IMR-90 (cell line): ENCODE measurements around the gene AP3S1. TPM values are rescaled to one million over a fixed set of nuclear protein-coding genes. Genes with fewer than 3 reads are reported as not detected.

ENCODE experiments used
- ATAC-seq: fragments of 200-7000 bp; cut with Tn5 transposase; 2 replicates; pipeline ENCODE4 v1.9.1; 2020; ENCODE audit warnings: low read depth, mild to moderate bottlenecking, moderate library complexity
- BruUV-seq: library from RNA; stranded (reverse); fragments of 400-500 nt; replicated peaks from 2 replicates; lab custom pipeline; 2021; lab: Mats Ljungman, UMichigan
- CTCF ChIA-PET: fragments of 300-600 bp; formaldehyde crosslinking; extraction: SDS; loops from one replicate; lab custom pipeline; 2021; ENCODE audit warnings: antibody characterized with exemption; lab: Yijun Ruan, JAX
- POLR2A ChIA-PET: fragments of 300-600 bp; sonication (Branson Sonifier 250); formaldehyde crosslinking; loops from one replicate; lab custom pipeline; 2022; ENCODE audit warnings: antibody characterized with exemption; ENCODE audit not compliant: unreplicated experiment; lab: Charles Lee
- DNase-seq: peaks from one replicate; pipeline ENCODE4 v3.0.0; 2013
- H2AFZ ChIP-seq: replicated peaks from 2 replicates; pipeline ENCODE3; 2013; ENCODE audit warnings: low read length, mild to moderate bottlenecking; ENCODE audit not compliant: poor library complexity
- H2AK5ac ChIP-seq: 2 replicates; pipeline ENCODE4 v1.6.1; 2013; ENCODE audit warnings: low read depth, low read length, inconsistent platforms
- H2AK9ac ChIP-seq: replicated peaks from 2 replicates; pipeline ENCODE3; 2013; ENCODE audit warnings: mild to moderate bottlenecking, low read depth, low read length, moderate library complexity; ENCODE audit not compliant: poor library complexity
- H2BK120ac ChIP-seq: 2 replicates; pipeline ENCODE4 v1.6.1; 2013; ENCODE audit warnings: low read depth, low read length, inconsistent platforms
- H2BK15ac ChIP-seq: 3 replicates; pipeline ENCODE4 v1.6.1; 2013; ENCODE audit warnings: low read depth, low read length, inconsistent platforms
- H2BK20ac ChIP-seq: 2 replicates; pipeline ENCODE4 v1.6.1; 2013; ENCODE audit warnings: low read depth, mild to moderate bottlenecking, inconsistent platforms, low read length, moderate library complexity
- H2BK5ac ChIP-seq: 2 replicates; pipeline ENCODE4 v1.6.1; 2013; ENCODE audit warnings: mild to moderate bottlenecking, low read depth, low read length, inconsistent platforms; ENCODE audit not compliant: poor library complexity, severe bottlenecking
- H3K14ac ChIP-seq: replicated peaks from 2 replicates; pipeline ENCODE4 v1.6.1; 2013; ENCODE audit warnings: low read depth, low read length, inconsistent platforms
- H3K18ac ChIP-seq: 2 replicates; pipeline ENCODE4 v1.6.1; 2013; ENCODE audit warnings: low read depth, low read length, control low read depth
- H3K23ac ChIP-seq: 2 replicates; pipeline ENCODE4 v1.6.1; 2013; ENCODE audit warnings: low read depth, low read length, inconsistent platforms
- H3K27ac ChIP-seq: 2 replicates; pipeline ENCODE4 v1.5.1; 2013; ENCODE audit warnings: mild to moderate bottlenecking, control low read depth, low read length; ENCODE audit not compliant: insufficient read depth
- H3K27me3 ChIP-seq: 2 replicates; pipeline ENCODE4 v1.6.1; 2013; ENCODE audit warnings: low read length; ENCODE audit not compliant: control insufficient read depth, insufficient read depth
- H3K36me3 ChIP-seq: 2 replicates; pipeline ENCODE4 v1.6.1; 2013; ENCODE audit warnings: low read length, mixed read lengths; ENCODE audit not compliant: control insufficient read depth, insufficient read depth
- H3K4ac ChIP-seq: 2 replicates; pipeline ENCODE4 v1.6.1; 2013; ENCODE audit warnings: low read depth, low read length, inconsistent platforms
- H3K4me1 ChIP-seq: 2 replicates; pipeline ENCODE4 v1.6.1; 2013; ENCODE audit warnings: low read length, mixed read lengths; ENCODE audit not compliant: control insufficient read depth, insufficient read depth
- H3K4me2 ChIP-seq: 2 replicates; pipeline ENCODE4 v1.6.1; 2013; ENCODE audit warnings: low read depth, mild to moderate bottlenecking, control low read depth, low read length, moderate library complexity
- H3K4me3 ChIP-seq: 2 replicates; pipeline ENCODE4 v1.5.1; 2013; ENCODE audit warnings: low read depth, mild to moderate bottlenecking, control low read depth, low read length, moderate library complexity; ENCODE audit not compliant: insufficient read depth
- H3K56ac ChIP-seq: 2 replicates; pipeline ENCODE4 v1.6.1; 2013; ENCODE audit warnings: low read length, inconsistent platforms; ENCODE audit not compliant: insufficient read depth; ENCODE audit errors: extremely low read depth
- H3K79me1 ChIP-seq, 2 experiments: 2 replicates each; pipeline ENCODE4 v1.6.1; 2013; ENCODE audit warnings: low read length in 2 of 2, inconsistent platforms in 1 of 2, low read depth in 1 of 2
- H3K9ac ChIP-seq: 2 replicates; pipeline ENCODE4 v1.6.1; 2013; ENCODE audit warnings: low read depth, low read length, control low read depth
- H3K9me1 ChIP-seq: 2 replicates; pipeline ENCODE4 v1.6.1; 2013; ENCODE audit warnings: low read length, inconsistent platforms; ENCODE audit not compliant: insufficient read depth
- H3K9me3 ChIP-seq: 2 replicates; pipeline ENCODE4 v1.6.1; 2013; ENCODE audit warnings: low read length; ENCODE audit not compliant: control insufficient read depth, insufficient read depth
- H4K20me1 ChIP-seq: 2 replicates; pipeline ENCODE4 v1.6.1; 2013; ENCODE audit warnings: low read length, inconsistent platforms; ENCODE audit not compliant: insufficient read depth
- H4K5ac ChIP-seq: 2 replicates; pipeline ENCODE4 v1.6.1; 2013; ENCODE audit warnings: mild to moderate bottlenecking, low read depth, low read length, control low read depth
- H4K8ac ChIP-seq, 2 experiments: 2 replicates each; pipeline ENCODE4 v1.6.1; 2013; ENCODE audit warnings: low read depth in 2 of 2, low read length in 2 of 2, control low read depth in 1 of 2, inconsistent platforms in 1 of 2
- H4K91ac ChIP-seq: 2 replicates; pipeline ENCODE4 v1.6.1; 2013; ENCODE audit warnings: low read depth, low read length, inconsistent platforms; ENCODE audit not compliant: insufficient read depth
- BHLHE40 ChIP-seq: fragments of 150-350 bp; IDR thresholded peaks from 2 replicates; pipeline ENCODE4 v1.6.1; 2016; ENCODE audit warnings: mild to moderate bottlenecking, low read depth, low read length
- CEBPB ChIP-seq: IDR thresholded peaks from 2 replicates; pipeline ENCODE4 v1.6.1; 2012; ENCODE audit warnings: low read depth, low read length, improper control_type of control experiment
- CHD1 ChIP-seq: IDR thresholded peaks from 2 replicates; pipeline ENCODE4 v1.6.1; 2012; ENCODE audit warnings: low read depth, low read length, improper control_type of control experiment
- FOS ChIP-seq: fragments of 150-350 bp; IDR thresholded peaks from 2 replicates; pipeline ENCODE4 v1.6.1; 2016; ENCODE audit warnings: low read depth, low read length
- MAFK ChIP-seq: IDR thresholded peaks from 2 replicates; pipeline ENCODE4 v1.6.1; 2012; ENCODE audit warnings: low read depth, low read length, improper control_type of control experiment
- POLR2A ChIP-seq: IDR thresholded peaks from 2 replicates; pipeline ENCODE4 v1.6.1; 2012; ENCODE audit warnings: mild to moderate bottlenecking, low read depth, low read length
- SMC3 ChIP-seq: fragments of 150-350 bp; IDR thresholded peaks from 2 replicates; pipeline ENCODE4 v1.6.1; 2016; ENCODE audit warnings: low read depth, mild to moderate bottlenecking, antibody characterized with exemption, low read length, moderate library complexity
- WGBS, 2 experiments: methylation state at CpG; one replicate each; pipeline versions ENCODE4 v1.1.5 to v1.1.7; 2013; ENCODE audit warnings: missing lambda C conversion rate in 2 of 2; ENCODE audit not compliant: insufficient read length in 1 of 2; ENCODE audit errors: extremely low coverage in 2 of 2; 5-methylcytosine and 5-hydroxymethylcytosine counted together
- dilution Hi-C: fragments of 300-500 bp; cut with HindIII; formaldehyde crosslinking; loops from one replicate; pipeline ENCODE4 v1.14.3; 2018; ENCODE audit warnings: low sequenced_read_pairs; ENCODE audit not compliant: unreplicated experiment
- in situ Hi-C: fragments of 300-500 bp; cut with MboI; formaldehyde crosslinking; loops from 3 replicates; pipeline ENCODE4 v1.14.3; 2019; ENCODE audit warnings: low sequenced_read_pairs, inconsistent platforms, mixed read lengths
- intact Hi-C: fragments of 100-400 bp; cut with micrococcal nuclease; formaldehyde crosslinking; loops from 2 replicates; pipeline ENCODE4 v1.10.0; 2022
- polyA plus RNA-seq, 3 experiments: library from polyadenylated mRNA; depleted of rRNA; stranded (reverse); fragments of >200 nt; gene quantifications; 2 replicates each; pipeline ENCODE4 v1.2.3, GENCODE V29; 2012; ENCODE audit warnings: low replicate concordance in 1 of 3
- total RNA-seq: library from RNA; depleted of rRNA; stranded (reverse); fragments of >200 nt; gene quantifications from 2 replicates; pipeline ENCODE4 v1.2.3, GENCODE V29; 2012
- TF ChIP-seq, protein P1 (sequence below): fragments of 150-350 bp; IDR thresholded peaks from 2 replicates; pipeline ENCODE4 v1.6.1; 2016; ENCODE audit warnings: low read depth, mild to moderate bottlenecking, low read length, moderate library complexity, borderline replicate concordance

The AP3S1 gene
- total and polyA plus RNA-seq, 2 of the 4 experiments (the other 2 are of a cell fraction): 21.9 to 73.1 TPM

DNA sequence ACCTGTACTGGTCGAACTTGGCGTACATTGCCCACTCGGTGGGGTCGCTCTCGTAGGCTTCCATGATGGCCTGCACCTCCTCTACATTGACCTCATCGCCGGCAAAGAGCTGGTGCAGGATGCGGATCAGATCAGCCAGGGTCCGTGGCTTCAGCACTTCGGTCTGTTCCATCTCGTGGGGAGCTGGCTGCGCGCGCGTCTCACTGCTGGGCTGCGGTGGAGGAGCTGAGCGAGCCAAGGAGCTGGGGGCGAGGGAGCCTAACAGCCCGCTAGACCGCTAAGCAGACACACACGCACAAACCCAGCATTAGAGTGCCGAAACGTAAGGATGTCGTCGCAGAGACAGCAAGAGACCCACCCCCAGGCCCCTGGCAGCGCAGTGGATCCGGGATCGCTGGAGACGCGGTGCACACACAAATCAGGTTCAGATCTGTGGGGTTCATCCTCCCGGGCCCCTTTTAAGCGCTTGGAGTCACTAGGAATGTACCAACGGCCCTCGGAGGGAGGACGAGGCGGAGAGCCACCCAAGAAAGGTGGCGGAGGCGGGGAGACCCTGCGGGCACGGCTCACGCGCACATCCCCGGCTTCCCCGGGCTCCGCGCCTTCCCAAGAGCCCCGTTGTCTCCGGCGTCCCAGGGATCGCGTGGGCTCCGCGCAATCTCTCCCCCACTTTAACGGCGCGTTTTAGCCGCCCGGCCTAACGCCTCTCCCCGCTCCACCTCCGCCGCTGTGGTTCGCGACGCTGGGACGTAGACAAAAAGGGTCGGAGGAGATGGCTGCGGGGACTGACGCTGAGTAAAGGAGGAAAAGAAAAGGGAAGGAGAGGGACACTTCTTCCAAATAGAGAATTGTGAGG lies 25.3 kb upstream of the AP3S1 start, which contains the start of gene CDO1:
Gene CDO1 (minus strand): TSS at position 434 of the 856 bp plus-strand sequence. CDS start 262 bp downstream, at position 172.
- ChIA-PET CTCF (no interaction called here), POLR2A (no interaction called here)
- DNase-seq: peak; percentile 59

More for the DNA sequence above, 25.3 kb upstream of the AP3S1 start, which contains the start of gene CDO1:
- in situ Hi-C loops: loop anchor here (10.0 kb wide), 1 partner anchor 172 kb away; no protein-coding TSS in a partner anchor
- 0 out of 2 replicates have a peak within 1 kb of the TSS, but pooled peaks have one; percentile 13 for H3K14ac ChIP-seq
- H4K8ac ChIP-seq: peak within 1 kb of the TSS in 1 of 2 experiments; percentile 80; a peak in 1 of 4 replicates
- H3K4me1 ChIP-seq: no peaks in the 10 kb centered on the region; the same call in 1 of the 2 replicates
- H4K20me1 ChIP-seq: no peaks in the 10 kb centered on the region
- H3K56ac ChIP-seq: peak within 1 kb of the TSS; percentile 38; the same call in 1 of the 2 replicates
- H3K4me2 ChIP-seq: peak within 1 kb of the TSS; percentile 93
- 0 out of 2 replicates have a peak within 1 kb of the TSS, but pooled peaks have one; percentile 15 for H4K91ac ChIP-seq
- peak within 1 kb of the TSS; percentile 85; the same call in 1 of the 2 replicates for H3K23ac ChIP-seq
- no TSS peak for BruUV-seq
- peak within 1 kb of the TSS; percentile 25; the same call in 1 of the 3 replicates for H2BK15ac ChIP-seq
- intact Hi-C loops: no loop called here
- peak; percentile 86 for ATAC-seq
- peak within 1 kb of the TSS; percentile 66; the same call in 1 of the 2 replicates for H2BK120ac ChIP-seq
- peak within 1 kb of the TSS; percentile 66 for H3K9ac ChIP-seq
- no peaks in the 10 kb centered on the region for H3K36me3 ChIP-seq
- peak within 1 kb of the TSS; percentile 43; the same call in 1 of the 2 replicates for H3K18ac ChIP-seq
- H3K27ac ChIP-seq: peak within 1 kb of the TSS; percentile 62; the same call in 1 of the 2 replicates
- no peaks in the 10 kb centered on the region for H3K79me1 ChIP-seq
- no peak within 1 kb of the TSS for H3K4ac ChIP-seq
- H3K9me3 ChIP-seq: no peaks in the 10 kb centered on the region
- H2AFZ ChIP-seq: peak within 1 kb of the TSS; percentile 93
- peaks cover 25% of the 10 kb centered on the region for H3K27me3 ChIP-seq
- no peak within 1 kb of the TSS for H2BK5ac ChIP-seq
- H3K9me1 ChIP-seq: no peaks in the 10 kb centered on the region
- H2BK20ac ChIP-seq: no peak within 1 kb of the TSS
- WGBS, 2 experiments: 1% methylated on average over 22 of the region's 69 CpGs; no CpG with 5 or more reads in 1 of the 2 experiments
- no peak within 1 kb of the TSS for H2AK5ac ChIP-seq
- TF ChIP-seq CEBPB: no peak
- no peak for TF ChIP-seq MAFK
- TF ChIP-seq, protein P1, sequence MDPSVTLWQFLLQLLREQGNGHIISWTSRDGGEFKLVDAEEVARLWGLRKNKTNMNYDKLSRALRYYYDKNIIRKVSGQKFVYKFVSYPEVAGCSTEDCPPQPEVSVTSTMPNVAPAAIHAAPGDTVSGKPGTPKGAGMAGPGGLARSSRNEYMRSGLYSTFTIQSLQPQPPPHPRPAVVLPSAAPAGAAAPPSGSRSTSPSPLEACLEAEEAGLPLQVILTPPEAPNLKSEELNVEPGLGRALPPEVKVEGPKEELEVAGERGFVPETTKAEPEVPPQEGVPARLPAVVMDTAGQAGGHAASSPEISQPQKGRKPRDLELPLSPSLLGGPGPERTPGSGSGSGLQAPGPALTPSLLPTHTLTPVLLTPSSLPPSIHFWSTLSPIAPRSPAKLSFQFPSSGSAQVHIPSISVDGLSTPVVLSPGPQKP: no peak
- no peak for TF ChIP-seq SMC3
- 0 out of 2 replicates have a peak, but pooled peaks have one; percentile 64 for TF ChIP-seq CHD1
- TF ChIP-seq FOS: no peak
- peak; percentile 64 for TF ChIP-seq BHLHE40
- TF ChIP-seq POLR2A: peak; percentile 44; the same call in 1 of the 2 replicates
- dilution Hi-C loops: no loop called here
- peak within 1 kb of the TSS; percentile 15 for H2AK9ac ChIP-seq
- peak within 1 kb of the TSS; percentile 76; the same call in 1 of the 2 replicates for H4K5ac ChIP-seq
- H3K4me3 ChIP-seq: peak within 1 kb of the TSS; percentile 73
